Lower lobe of right lung (tissue), 2 donors: ENCODE data around the gene RPUSD2. TPM values are rescaled to one million over a fixed set of nuclear protein-coding genes. Genes with fewer than 3 reads are reported as not detected.

Experiments
- ATAC-seq, 2 donors: fragments of 200-7000 bp; cut with Tn5 transposase; one replicate each; pipeline ENCODE4 v1.9.1; 2020 to 2022; ENCODE audit warnings: mild to moderate bottlenecking in 2 of 2, moderate library complexity in 2 of 2
- DNase-seq: peaks from one replicate; pipeline ENCODE4 v3.0.0-alpha.2; 2020
- H3K27ac ChIP-seq: fragments of 200-600 bp; one replicate; pipeline ENCODE4 v1.8.0; 2022
- H3K27me3 ChIP-seq: fragments of 200-600 bp; one replicate; pipeline ENCODE4 v1.8.0; 2022; ENCODE audit warnings: low read depth
- H3K36me3 ChIP-seq: fragments of 200-600 bp; one replicate; pipeline ENCODE4 v1.8.0; 2022; ENCODE audit warnings: mild to moderate bottlenecking
- H3K4me1 ChIP-seq: fragments of 200-600 bp; one replicate; pipeline ENCODE4 v1.8.0; 2022
- H3K4me3 ChIP-seq: fragments of 200-600 bp; one replicate; pipeline ENCODE4 v1.8.0; 2022; ENCODE audit warnings: mild to moderate bottlenecking
- H3K9me3 ChIP-seq: fragments of 200-600 bp; one replicate; pipeline ENCODE4 v1.8.0; 2022
- CTCF ChIP-seq: fragments of 200-600 bp; IDR thresholded peaks from one replicate; pipeline ENCODE4 v1.8.0; 2022; ENCODE audit warnings: antibody characterized with exemption, mild to moderate bottlenecking
- intact Hi-C: fragments of 100-400 bp; cut with DNase I; formaldehyde crosslinking; loops from one replicate; pipeline ENCODE4 v1.11.0; 2022
- total RNA-seq: library from RNA; stranded (reverse); fragmentation: NEBNext Ultra II Directional; extraction: Animal tissue kit (Norgen Biotek cat#: 25700); gene quantifications from one replicate; pipeline ENCODE4 v1.2.1, GENCODE V29; 2021
- donor health status: DM: no; HTN: yes; CAD: no; lungs with severe emphysema.

The RPUSD2 gene
- total RNA-seq, 1 donor from 2014 or later, result 5.3 TPM

- TF ChIP-seq CTCF, result no peak
- ATAC-seq (no peak), DNase-seq (no peak)
- Histone ChIP-seq H3K27ac (no peak overlapping the region), H3K9me3 (no peaks in the 10 kb centered on the region), H3K36me3 (no peaks in the 10 kb centered on the region), H3K4me3 (no peak overlapping the region), H3K27me3 (no peaks in the 10 kb centered on the region), H3K4me1 (peaks cover 5% of the 10 kb centered on the region)
- intact Hi-C loops, result no loop called here
Measured at GRCh38 chr15:40618906-40619305, 49.8 kb downstream of the RPUSD2 start.

DNA sequence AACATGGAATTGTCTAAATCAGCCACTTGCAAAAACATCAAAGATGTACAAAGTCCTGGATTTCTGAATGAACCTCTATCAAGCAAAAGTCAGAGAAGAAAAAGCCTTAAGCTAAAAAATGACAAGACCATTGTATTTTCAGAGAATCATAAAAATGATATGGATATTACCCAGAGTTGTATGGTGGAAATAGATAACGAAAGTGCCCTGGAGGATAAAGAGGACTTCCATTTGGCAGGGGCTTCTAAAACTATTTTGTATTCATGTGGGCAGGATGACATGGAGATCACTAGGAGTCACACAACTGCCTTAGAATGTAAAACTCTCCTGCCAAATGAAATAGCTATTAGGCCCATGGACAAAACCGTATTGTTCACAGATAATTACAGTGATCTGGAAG, 54.3 kb downstream of the RPUSD2 start:
- no peak for TF ChIP-seq CTCF
- Histone ChIP-seq H3K27ac (no peak overlapping the region), H3K9me3 (no peaks in the 10 kb centered on the region), H3K4me1 (no peaks in the 10 kb centered on the region), H3K4me3 (no peak overlapping the region), H3K27me3 (no peaks in the 10 kb centered on the region), H3K36me3 (no peaks in the 10 kb centered on the region)
- ATAC-seq, result no peak
- intact Hi-C loops, result no loop called here
- DNase-seq, result no peak

Other genes starting within 250 kb of the RPUSD2 start
- gene INAFM2, start 245.6 kb upstream of the RPUSD2 start, total RNA-seq, result 33.8 TPM
- gene CCDC9B, start 228.4 kb upstream of the RPUSD2 start, total RNA-seq, result 71.4 TPM
- not detected for gene PHGR1, start 218.3 kb upstream of the RPUSD2 start, total RNA-seq
- gene DISP2, start 211.1 kb upstream of the RPUSD2 start, total RNA-seq, result 4.3 TPM
- 20.1 TPM for gene KNSTRN, start 186.6 kb upstream of the RPUSD2 start, total RNA-seq
- gene IVD, start 163.5 kb upstream of the RPUSD2 start, total RNA-seq, result 93.5 TPM
- gene BAHD1, start 128.3 kb upstream of the RPUSD2 start, total RNA-seq, result 23.9 TPM
- gene CHST14, start 98.3 kb upstream of the RPUSD2 start, total RNA-seq, result 15.9 TPM
- gene CCDC32, start 4.3 kb upstream of the RPUSD2 start, total RNA-seq, result 24.8 TPM
- 1.5 TPM for gene KNL1, start 24.9 kb downstream of the RPUSD2 start, total RNA-seq
- gene RAD51, start 125.9 kb downstream of the RPUSD2 start, total RNA-seq, result 1.1 TPM
- gene RMDN3, start 186.0 kb downstream of the RPUSD2 start, total RNA-seq, result 101 TPM
- gene GCHFR, start 194.8 kb downstream of the RPUSD2 start, total RNA-seq, result 99.5 TPM
- 2.4 TPM for gene C15orf62, start 200.7 kb downstream of the RPUSD2 start, total RNA-seq
- 29.6 TPM for gene ZFYVE19, start 237.8 kb downstream of the RPUSD2 start, total RNA-seq
- 28.4 TPM for gene DNAJC17, start 238.2 kb downstream of the RPUSD2 start, total RNA-seq